GM21526 (cell line): ENCODE measurements around the gene CNEP1R1.

Experiments used
- ATAC-seq: cut with Tn5 transposase; IDR thresholded peaks from one replicate; pipeline ENCODE4 v1.9.1; 2021; ENCODE audit warnings: moderate library complexity; ENCODE audit not compliant: unreplicated experiment, low FRiP score

Gene CNEP1R1

DNA sequence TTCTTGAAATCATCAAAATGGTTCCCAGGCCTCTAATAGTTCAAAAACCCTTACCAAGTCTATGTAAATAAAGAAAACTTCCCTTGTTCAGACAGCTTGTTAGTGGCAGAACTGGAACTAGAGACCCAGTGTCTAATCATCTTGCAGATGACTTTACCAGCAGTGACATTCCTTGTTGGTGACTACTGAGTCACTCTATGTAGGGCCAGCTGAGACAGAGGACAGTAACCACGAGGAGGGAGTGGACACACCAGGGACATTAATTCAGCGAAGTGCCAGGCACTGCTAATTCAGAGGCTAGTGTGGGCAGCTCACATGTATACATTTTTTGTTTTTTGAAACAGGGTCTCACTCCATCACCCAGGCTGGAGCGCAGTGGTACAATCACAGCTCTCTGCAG lies 34.6 kb downstream of the CNEP1R1 start:
- no peak for ATAC-seq

DNA sequence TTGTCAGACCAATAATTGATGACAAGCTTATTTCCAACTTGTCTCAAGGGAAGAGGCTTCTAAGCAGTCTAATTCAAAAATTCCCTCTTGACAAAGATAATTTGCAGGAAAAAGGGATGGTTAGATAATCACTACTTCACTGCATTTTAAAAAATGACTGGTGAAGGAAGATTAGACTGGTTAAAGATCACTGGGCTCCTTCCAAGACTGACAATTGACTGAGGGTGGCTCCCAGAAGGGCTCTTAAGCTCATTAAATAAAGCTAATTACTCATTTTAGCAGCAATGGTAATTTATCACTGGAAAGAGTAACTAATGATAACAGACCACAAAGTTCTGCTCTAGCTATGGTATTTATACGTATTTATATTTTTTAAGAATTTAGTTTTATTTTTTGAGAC lies 36.3 kb downstream of the CNEP1R1 start:
- no peak for ATAC-seq

DNA sequence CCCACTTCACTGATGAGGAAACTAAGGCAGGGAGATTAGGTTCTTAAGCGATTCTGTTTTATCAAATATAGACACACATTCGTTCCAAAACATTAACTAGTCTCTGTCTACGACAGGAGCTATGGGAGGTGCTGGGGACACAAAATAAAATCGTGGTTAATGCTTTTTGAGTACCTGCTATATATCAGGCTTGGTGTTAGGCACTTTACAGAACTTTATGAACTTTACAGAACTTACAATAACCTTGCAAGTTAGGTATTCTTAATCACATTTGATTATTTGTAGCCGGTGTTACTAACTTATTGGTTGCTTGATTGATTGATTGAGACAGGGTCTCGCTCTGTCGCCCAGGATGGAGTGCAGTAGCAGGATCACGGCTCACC lies 40.2 kb downstream of the CNEP1R1 start:
- ATAC-seq, result no peak

DNA sequence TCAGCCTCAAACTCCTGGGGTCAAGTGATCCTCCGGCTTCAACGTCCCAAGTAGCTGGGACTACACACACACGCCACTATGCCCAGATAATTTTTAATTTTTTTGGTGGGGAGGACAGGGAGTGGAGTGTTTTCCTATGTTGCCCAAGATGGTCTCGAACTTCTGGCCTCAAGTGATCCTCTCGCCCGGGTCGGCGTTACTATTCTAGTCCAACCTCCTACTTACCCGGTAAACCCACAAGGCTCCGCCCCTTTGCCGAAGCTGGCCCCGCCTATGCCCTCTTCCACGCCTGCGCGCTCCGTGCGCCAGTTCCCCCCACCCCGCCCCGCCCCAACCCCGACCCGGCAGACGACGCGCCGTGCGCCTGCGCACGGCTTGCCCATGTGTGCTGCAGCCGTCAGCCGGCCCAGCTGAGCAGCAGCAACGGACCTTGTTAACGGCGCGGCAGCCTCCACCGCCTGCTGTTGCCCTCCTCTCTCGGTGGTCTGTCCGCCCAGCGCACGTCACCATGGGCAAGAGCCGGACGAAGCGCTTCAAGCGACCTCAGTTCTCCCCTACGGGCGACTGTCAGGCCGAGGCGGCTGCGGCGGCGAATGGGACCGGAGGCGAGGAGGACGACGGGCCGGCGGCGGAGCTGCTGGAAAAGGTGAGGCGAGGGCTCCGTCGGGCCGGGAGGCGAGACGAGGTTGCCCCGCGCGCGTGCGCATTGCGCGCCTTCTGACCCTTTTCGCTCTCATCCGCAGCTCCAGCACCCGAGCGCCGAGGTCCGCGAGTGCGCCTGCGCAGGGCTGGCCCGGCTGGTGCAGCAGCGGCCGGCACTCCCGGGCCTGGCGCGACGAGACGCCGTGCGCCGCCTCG lies 40.8 kb downstream of the CNEP1R1 start, which contains the start of gene HEATR3:
Gene HEATR3 (plus strand): TSS at position 347 of the 858 bp plus-strand sequence. CDS start 162 bp downstream, at position 509.
- peak; percentile 76 for ATAC-seq

DNA sequence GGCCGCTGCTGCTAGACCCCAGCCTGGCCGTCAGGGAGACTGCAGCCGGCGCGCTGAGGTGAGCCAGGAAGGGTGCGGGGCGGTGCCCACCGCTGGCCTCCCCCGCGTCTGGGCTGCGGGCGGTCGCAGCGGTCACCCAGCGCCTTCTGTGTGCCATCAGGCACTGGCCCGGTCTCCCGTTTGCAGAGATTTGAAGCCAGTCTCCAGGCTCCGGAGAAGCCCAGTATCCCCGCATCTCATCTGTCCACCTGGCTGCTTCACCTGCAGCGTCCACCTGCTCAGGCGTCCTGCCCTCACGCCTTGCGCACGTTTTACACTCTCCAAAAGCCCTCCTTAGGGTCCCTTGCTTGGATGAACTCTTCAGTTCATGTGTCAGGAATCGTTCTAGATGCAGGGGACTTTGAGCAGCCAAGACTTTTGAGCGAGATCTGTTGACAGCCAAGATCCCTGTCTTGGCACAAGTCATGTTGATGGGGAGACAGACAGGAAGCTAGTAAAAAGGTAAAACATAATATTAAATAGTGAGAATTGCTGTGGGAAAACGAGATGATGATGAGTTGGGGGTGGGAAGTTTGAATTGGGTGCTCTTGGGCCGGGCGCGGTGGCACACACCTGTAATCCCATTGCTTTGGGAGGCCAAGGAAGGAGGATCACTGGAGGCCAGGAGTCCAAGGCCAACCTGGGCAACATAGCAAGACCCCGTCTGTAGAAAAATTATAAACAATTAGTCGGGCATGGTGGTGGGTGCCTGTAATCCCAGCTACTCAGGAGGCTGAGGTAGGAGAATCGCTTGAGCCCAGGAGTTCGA lies 41.7 kb downstream of the CNEP1R1 start:
- ATAC-seq, result no peak

DNA sequence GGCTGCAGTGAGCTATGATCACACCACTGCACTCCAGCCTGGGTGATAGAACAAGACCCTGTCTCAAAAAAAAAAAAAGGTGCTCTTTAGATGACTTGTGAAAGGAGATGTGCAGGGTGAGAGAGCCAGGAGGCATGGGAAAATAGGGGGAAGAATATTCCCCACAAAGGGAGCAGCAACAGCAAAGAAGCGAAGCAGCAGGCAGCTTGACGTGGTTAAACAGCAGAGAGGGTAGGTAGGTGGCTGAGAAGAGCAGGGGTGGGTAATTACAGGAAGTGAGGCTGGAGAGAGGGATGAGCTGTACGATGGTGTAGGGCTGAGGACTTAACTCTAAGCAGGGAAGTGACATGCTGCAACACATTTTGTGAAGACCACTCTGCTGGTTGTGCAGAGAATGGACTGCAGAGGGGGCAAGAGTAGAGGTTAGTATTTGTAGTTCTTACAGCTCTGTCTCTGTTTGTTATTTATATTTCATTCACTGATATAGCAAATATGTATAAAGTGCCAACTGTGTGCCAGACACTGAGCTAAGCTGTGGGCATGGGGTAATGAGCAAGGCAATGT lies 42.3 kb downstream of the CNEP1R1 start:
- ATAC-seq, result no peak

DNA sequence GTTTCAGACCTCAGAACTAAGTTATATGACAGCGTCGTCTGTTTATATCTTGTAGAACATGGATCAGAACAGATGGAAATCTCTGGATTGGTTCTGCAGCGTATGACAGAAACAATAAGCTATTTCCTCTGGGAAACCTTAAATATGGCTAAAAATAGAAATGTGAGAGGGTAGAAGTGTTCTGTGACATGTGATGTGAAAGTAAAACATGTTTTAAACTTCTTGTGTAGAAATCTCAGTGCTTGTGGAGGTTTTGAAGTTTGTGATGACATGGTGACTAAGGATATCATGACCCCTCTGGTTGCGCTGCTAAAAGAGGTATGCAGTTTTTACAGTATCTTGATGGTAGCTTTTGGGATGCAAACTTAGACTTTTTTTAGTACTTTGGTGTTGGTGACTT lies 43.5 kb downstream of the CNEP1R1 start:
- ATAC-seq, result no peak

DNA sequence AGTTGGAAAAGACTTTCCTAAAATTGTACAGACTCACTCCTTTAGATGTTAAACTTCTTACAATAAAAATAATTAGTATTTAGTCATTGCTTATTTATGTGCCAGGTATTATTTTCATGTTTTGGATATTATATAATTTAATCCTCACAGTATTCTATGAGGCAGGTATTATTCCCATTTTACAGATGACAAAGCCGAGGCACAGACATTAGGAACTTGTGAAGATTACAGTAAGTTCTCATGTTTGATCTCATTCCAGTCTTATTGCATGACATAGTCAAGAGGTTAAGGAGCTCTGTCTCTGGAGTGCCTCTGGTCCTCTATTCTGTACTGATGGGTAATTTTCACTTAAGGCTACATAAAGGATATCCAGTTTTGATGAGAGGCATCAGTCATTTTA lies 44.0 kb downstream of the CNEP1R1 start:
- ATAC-seq, result no peak

DNA sequence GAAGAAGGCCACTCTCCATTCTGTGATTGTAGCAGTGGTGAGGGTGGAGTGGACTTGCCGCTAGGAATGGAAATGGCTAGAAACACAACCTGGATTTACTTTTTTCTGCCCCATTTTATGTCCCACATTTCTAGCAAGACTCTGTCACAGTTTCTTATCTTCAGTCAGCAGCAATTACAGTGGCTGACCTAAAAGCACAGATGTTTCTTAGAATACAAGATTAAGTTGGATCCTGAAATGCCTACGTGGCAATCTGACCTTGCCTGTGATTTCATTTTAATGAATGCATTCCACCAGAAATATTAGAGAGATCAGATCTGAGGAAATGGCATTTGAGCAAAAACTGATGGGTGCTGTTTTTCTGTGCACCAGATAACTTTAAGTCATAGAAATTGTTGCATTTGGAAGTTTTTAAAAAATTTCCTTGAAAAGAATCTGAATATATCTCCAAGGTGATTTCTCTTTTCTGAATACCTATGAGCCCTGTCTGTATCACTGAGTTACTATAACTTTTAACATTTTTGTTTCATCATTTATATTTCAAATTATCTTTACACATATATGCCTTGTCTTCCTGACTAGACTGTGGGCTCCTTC lies 46.1 kb downstream of the CNEP1R1 start:
- ATAC-seq, result no peak

DNA sequence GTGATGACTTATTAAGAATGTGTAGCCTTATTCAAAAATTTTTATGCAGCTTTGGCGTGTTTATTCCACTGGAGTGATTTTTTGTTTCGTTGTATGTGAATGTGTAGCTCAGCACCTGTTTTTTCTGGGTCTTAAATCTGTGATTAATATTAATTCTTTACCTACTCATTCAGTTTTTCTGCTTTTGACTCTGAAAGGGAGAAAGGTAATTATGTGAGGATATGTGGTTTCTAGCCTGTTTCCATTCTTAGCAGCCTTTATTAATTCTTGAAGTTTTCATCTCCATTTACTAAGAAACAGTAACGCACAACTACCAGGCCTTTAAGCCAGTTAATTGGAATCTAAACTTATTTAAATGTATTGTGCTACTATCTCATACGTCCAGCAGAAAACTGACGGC lies 47.7 kb downstream of the CNEP1R1 start:
- no peak for ATAC-seq

DNA sequence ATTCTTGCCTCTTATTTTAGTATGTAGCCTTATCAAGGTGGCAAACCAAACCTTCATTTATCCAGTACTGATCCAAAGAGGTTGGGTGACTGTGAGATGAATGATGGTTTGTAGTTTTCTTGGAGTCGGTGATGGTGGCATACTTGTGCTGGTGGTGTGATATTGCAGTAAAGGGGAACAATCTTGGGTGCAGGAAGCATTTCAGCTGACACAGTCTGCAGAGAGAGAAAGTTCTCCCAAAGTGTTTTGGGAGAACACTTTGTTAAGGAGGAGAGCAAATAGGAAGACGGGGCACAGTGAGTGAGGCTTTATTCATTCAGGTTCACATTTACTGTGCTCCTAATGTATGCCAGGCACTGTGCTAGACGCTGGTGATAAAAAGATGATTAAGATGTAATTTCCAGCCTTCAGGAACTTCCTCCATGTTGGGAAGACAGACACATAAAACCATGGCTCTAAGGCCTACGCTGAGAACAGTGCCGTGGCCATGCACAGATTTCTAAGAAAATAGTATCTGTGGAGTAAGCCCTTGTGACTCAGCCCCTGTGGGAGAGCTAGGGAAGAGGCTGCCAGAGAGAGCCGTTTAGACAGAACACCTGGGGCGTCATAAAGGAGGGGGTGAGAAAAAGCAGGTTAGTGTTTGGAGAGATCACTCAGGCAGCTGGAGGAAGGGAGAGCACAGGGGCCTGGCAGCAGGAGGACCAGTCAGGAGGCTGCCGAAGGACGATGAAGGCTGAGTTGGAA lies 54.5 kb downstream of the CNEP1R1 start:
- ATAC-seq, result no peak

DNA sequence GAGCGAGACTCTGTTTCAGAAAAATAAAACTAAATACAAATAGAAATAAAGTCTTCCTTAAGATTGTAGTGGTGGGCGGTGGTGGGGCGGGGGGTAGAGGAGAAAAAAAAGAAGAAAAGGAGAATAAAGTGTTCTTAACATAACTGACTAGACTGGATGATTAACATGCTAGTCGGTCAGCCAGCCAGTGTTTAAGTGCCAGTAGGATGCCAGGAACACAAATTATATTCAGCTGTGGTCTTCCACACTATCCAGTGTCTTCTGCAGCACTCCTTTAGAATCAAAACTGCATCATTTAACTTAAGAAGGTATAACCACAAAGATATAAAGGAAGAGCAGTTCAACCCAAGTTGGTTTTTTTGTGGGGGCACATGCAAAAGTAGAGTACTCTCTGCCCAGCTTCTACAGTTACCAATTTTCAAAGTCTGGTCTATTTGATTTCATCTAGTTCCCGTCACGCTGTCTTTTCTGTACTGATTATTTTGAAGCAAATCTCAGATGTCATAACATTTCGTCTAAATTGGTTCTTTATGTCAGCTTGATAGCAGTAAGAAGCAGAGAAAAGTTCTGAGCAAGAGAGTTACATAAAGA lies 56.5 kb downstream of the CNEP1R1 start:
- ATAC-seq, result no peak

DNA sequence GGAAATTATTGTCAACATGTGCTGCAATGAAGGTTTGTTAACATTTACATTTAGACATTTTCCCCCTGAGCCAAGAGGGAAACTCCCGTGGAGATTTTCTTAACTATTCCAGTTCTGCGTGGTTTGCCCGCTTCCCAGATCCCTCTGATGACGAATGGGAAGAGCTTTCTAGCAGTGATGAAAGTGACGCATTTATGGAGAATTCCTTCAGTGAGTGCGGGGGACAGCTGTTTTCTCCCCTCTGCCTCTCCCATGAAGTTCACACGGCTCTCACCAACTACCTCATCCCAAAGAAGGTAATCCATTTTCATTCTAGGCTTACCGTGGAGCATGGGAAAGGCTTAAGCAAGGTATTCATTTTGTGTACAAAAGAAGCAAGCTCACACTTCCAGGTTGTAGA lies 59.0 kb downstream of the CNEP1R1 start:
- no peak for ATAC-seq

DNA sequence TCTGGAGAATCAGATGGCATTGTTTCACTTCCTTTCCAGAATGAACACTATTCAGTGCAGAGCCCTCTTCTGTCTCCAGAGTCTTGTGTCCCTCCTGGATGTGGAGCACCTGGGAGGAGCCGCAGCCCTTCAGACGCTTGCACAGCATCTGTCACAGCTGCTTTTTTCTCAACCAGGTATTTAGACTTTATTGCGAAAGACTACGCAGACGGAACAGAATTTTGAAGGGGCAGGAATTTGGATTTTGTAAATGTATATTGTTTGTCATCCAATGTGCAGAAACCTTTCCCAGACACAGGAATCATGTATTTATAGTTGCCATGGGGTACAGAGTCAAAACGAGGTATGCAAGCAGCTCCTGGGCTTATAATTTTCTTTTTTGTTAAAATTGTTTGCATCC lies 61.2 kb downstream of the CNEP1R1 start:
- ATAC-seq, result no peak
